Fibroblast of lung (primary cell): ENCODE data around the gene PTPRM. TPM values are rescaled to one million over a fixed set of nuclear protein-coding genes. Genes with fewer than 3 reads are reported as not detected.

ENCODE experiments used
- DNase-seq, 2 donors: peaks; one replicate each; pipeline versions ENCODE4 v3.0.0 to v3.0.0-alpha.2; 2010; ENCODE audit warnings: low read depth in 2 of 2
- H2AFZ ChIP-seq: 2 replicates; pipeline ENCODE4 v1.5.1; 2012; ENCODE audit warnings: low read length, control low read depth, inconsistent platforms
- H3K27ac ChIP-seq: 2 replicates; pipeline ENCODE4 v1.5.1; 2011; ENCODE audit warnings: low read length, control low read depth; ENCODE audit not compliant: insufficient read depth
- H3K27me3 ChIP-seq: 2 replicates; pipeline ENCODE4 v1.5.1; 2011; ENCODE audit warnings: mild to moderate bottlenecking, low read length; ENCODE audit not compliant: control insufficient read depth, insufficient read depth
- H3K36me3 ChIP-seq: 2 replicates; pipeline ENCODE4 v1.5.1; 2011; ENCODE audit warnings: low read length; ENCODE audit not compliant: control insufficient read depth, insufficient read depth
- H3K4me1 ChIP-seq: 2 replicates; pipeline ENCODE4 v1.5.1; 2011; ENCODE audit warnings: low read length; ENCODE audit not compliant: control insufficient read depth, insufficient read depth; ENCODE audit errors: extremely low read depth
- H3K4me2 ChIP-seq: 2 replicates; pipeline ENCODE4 v1.5.1; 2011; ENCODE audit warnings: low read length, control low read depth; ENCODE audit not compliant: insufficient read depth; ENCODE audit errors: extremely low read depth
- H3K4me3 ChIP-seq, 4 experiments: fragments of 200-600 bp in 1 of 4; sonication (generic) in 1 of 4; replicated peaks in 1 of 4; 2 replicates each; pipeline ENCODE4 v1.5.1; 2011 to 2016; ENCODE audit warnings: low read length in 4 of 4, low read depth in 3 of 4, mild to moderate bottlenecking in 3 of 4, control low read depth in 2 of 4, inconsistent platforms in 1 of 4, mixed read lengths in 1 of 4; ENCODE audit not compliant: insufficient read depth in 1 of 4; ENCODE audit errors: control extremely low read depth in 1 of 4
- H3K79me2 ChIP-seq: 2 replicates; pipeline ENCODE4 v1.5.1; 2012; ENCODE audit warnings: mild to moderate bottlenecking, low read length, inconsistent platforms; ENCODE audit not compliant: control insufficient read depth, insufficient read depth
- H3K9ac ChIP-seq: 2 replicates; pipeline ENCODE4 v1.5.1; 2011; ENCODE audit warnings: mild to moderate bottlenecking, low read length, control low read depth; ENCODE audit not compliant: insufficient read depth
- H3K9me3 ChIP-seq: 2 replicates; pipeline ENCODE4 v1.5.1; 2012; ENCODE audit warnings: low read depth, low read length; ENCODE audit not compliant: control insufficient read depth, insufficient read depth
- H4K20me1 ChIP-seq: 2 replicates; pipeline ENCODE4 v1.5.1; 2011; ENCODE audit warnings: low read length; ENCODE audit not compliant: control insufficient read depth, insufficient read depth; ENCODE audit errors: extremely low read depth
- CTCF ChIP-seq, 2 donors: IDR thresholded peaks in 1 of 2; conservative IDR thresholded peaks in 1 of 2; 1 replicate in 1 of 2; 2 replicates in 1 of 2; pipeline ENCODE4 v1.5.1; 2011 to 2012; ENCODE audit warnings: low read length in 2 of 2, control low read depth in 1 of 2, inconsistent platforms in 1 of 2, low read depth in 1 of 2, mild to moderate bottlenecking in 1 of 2
- EZH2 ChIP-seq: IDR thresholded peaks from 2 replicates; pipeline ENCODE4 v1.5.1; 2012; ENCODE audit warnings: low read length, control low read depth, mild to moderate bottlenecking; ENCODE audit errors: missing control alignments
- polyA plus RNA-seq, 2 donors: library from polyadenylated mRNA; depleted of rRNA in 1 of 2; stranded (reverse) in 1 of 2; unstranded in 1 of 2; fragments of >200 nt; gene quantifications; 2 replicates each; pipeline ENCODE4 v1.2.1, GENCODE V29; 2011 to 2012; ENCODE audit warnings: missing spikeins in 1 of 2
- total RNA-seq: library from RNA; depleted of rRNA; stranded (reverse); fragments of >200 nt; gene quantifications from 2 replicates; pipeline ENCODE4 v1.2.1, GENCODE V29; 2014

PTPRM gene
- total and polyA plus RNA-seq, 2 donors (not counting 1 experiment from before 2014, with no cell fraction given): 86.6 to 87.0 TPM

GRCh38 chr18:7899078-7899477 lies 332.0 kb downstream of the PTPRM start:
- Histone ChIP-seq H3K36me3 (no peaks in the 10 kb centered on the region), H3K4me1 (peaks cover 6% of the 10 kb centered on the region), H3K27ac (no peak overlapping the region), H4K20me1 (no peaks in the 10 kb centered on the region), H3K79me2 (no peaks in the 10 kb centered on the region), H3K27me3 (no peaks in the 10 kb centered on the region), H3K4me2 (no peak overlapping the region), H3K4me3 (no peak overlapping the region), H3K9ac (no peak overlapping the region), H3K9me3 (no peaks in the 10 kb centered on the region), H2AFZ (no peak overlapping the region)
- no peak for DNase-seq
- TF ChIP-seq CTCF (conservative IDR thresholded peaks at IDR 0.05 in 1 of 2, IDR thresholded peaks at IDR 0.05 in 1 of 2; ENCODE audit: low read depth in 1 of 2, low read length in 2 of 2) (no peak), EZH2 (no peak)

- no peak overlapping the region for H2AFZ ChIP-seq
- H3K27ac ChIP-seq: no peak overlapping the region
- H3K79me2 ChIP-seq: no peaks in the 10 kb centered on the region
- H3K9ac ChIP-seq: no peak overlapping the region
- no peaks in the 10 kb centered on the region for H3K9me3 ChIP-seq
- no peak overlapping the region for H3K4me3 ChIP-seq
- no peak overlapping the region for H3K4me2 ChIP-seq
- H3K36me3 ChIP-seq: no peaks in the 10 kb centered on the region
- peaks cover 6% of the 10 kb centered on the region for H3K4me1 ChIP-seq
- DNase-seq: no peak
- TF ChIP-seq EZH2: no peak
- TF ChIP-seq CTCF (conservative IDR thresholded peaks at IDR 0.05 in 1 of 2, IDR thresholded peaks at IDR 0.05 in 1 of 2; ENCODE audit: low read depth in 1 of 2, low read length in 2 of 2): no peak
- H4K20me1 ChIP-seq: no peaks in the 10 kb centered on the region
- no peaks in the 10 kb centered on the region for H3K27me3 ChIP-seq
These were observed 333.0 kb downstream of the PTPRM start for GRCh38 chr18:7900091-7900490.

GRCh38 chr18:7901657-7902056 lies 334.5 kb downstream of the PTPRM start:
- no peak overlapping the region for H2AFZ ChIP-seq
- DNase-seq: peak in 1 of 2 donors; percentile 39
- H3K4me2 ChIP-seq: peak overlapping the region; percentile 72
- no peaks in the 10 kb centered on the region for H3K27me3 ChIP-seq
- no peaks in the 10 kb centered on the region for H4K20me1 ChIP-seq
- no peak overlapping the region for H3K27ac ChIP-seq
- no peaks in the 10 kb centered on the region for H3K79me2 ChIP-seq
- TF ChIP-seq EZH2 (no peak), CTCF (conservative IDR thresholded peaks at IDR 0.05 in 1 of 2, IDR thresholded peaks at IDR 0.05 in 1 of 2; ENCODE audit: low read depth in 1 of 2, low read length in 2 of 2) (no peak)
- no peaks in the 10 kb centered on the region for H3K9me3 ChIP-seq
- peaks cover 6% of the 10 kb centered on the region for H3K4me1 ChIP-seq
- no peaks in the 10 kb centered on the region for H3K36me3 ChIP-seq
- H3K9ac ChIP-seq: no peak overlapping the region
- H3K4me3 ChIP-seq: no peak overlapping the region
